DMS79 treated with DMSO at 0.1 percent for 48 hours (cell line): ENCODE data around the gene SCMH1.
A peak's percentile ranks its signal among the peaks of the same experiment; 100 is the strongest.

Source experiments
- DNase-seq: peaks from one replicate; lab custom pipeline; 2025; lab: John Stamatoyannopoulos, UW

Gene SCMH1

GRCh38 chr1:41025979-41026819 lies 215.9 kb downstream of the SCMH1 start:
- no peak for DNase-seq

GRCh38 chr1:41024953-41025352 lies 217.2 kb downstream of the SCMH1 start:
- no peak for DNase-seq

GRCh38 chr1:41023279-41023990 lies 218.7 kb downstream of the SCMH1 start:
- no peak for DNase-seq

- DNase-seq, result no peak
Observed at GRCh38 chr1:41022424-41022823, 219.7 kb downstream of the SCMH1 start.

GRCh38 chr1:41021526-41022308 lies 220.4 kb downstream of the SCMH1 start, which contains the start of gene SLFNL1:
SLFNL1 (minus strand) TSS chr1:41021725; CDS start chr1:41020660, 1,065 bp downstream.
- DNase-seq, result no peak

- DNase-seq, result no peak
Observed at GRCh38 chr1:41020654-41021053, 221.5 kb downstream of the SCMH1 start.

GRCh38 chr1:41020109-41020576 lies 222.0 kb downstream of the SCMH1 start:
- DNase-seq, result peak; percentile 34

GRCh38 chr1:41019353-41019745 lies 222.8 kb downstream of the SCMH1 start:
- DNase-seq, result no peak

GRCh38 chr1:41018018-41018410 lies 224.1 kb downstream of the SCMH1 start:
- DNase-seq, result no peak

- DNase-seq, result no peak
Observed at GRCh38 chr1:41017141-41018017, 224.7 kb downstream of the SCMH1 start.

GRCh38 chr1:41015897-41016470 lies 226.1 kb downstream of the SCMH1 start:
- DNase-seq, result no peak

- DNase-seq, result no peak
Observed at GRCh38 chr1:41015281-41015896, 226.7 kb downstream of the SCMH1 start.

GRCh38 chr1:41014871-41015270 lies 227.2 kb downstream of the SCMH1 start:
- DNase-seq, result no peak

GRCh38 chr1:41013796-41014195 lies 228.3 kb downstream of the SCMH1 start:
- DNase-seq, result no peak

GRCh38 chr1:41013024-41013423 lies 229.1 kb downstream of the SCMH1 start:
- no peak for DNase-seq

- no peak for DNase-seq
Observed at GRCh38 chr1:41010345-41010744, 231.8 kb downstream of the SCMH1 start.

GRCh38 chr1:41009466-41009865 lies 232.6 kb downstream of the SCMH1 start:
- DNase-seq, result no peak

GRCh38 chr1:41006942-41007865 lies 234.9 kb downstream of the SCMH1 start:
- DNase-seq, result no peak

GRCh38 chr1:41005876-41006275 lies 236.2 kb downstream of the SCMH1 start:
- no peak for DNase-seq
